ENCODE data around the gene MLST8.

Gene MLST8

GRCh38 chr16:2173366-2173765 is 31.9 kb upstream of the MLST8 start:
- no peak overlapping the region for H3K4me3 ChIP-seq (replicated peaks; ENCODE audit: low read depth, low read length)
- no peak for TF ChIP-seq CTCF (IDR thresholded peaks at IDR 0.05; ENCODE audit: low read depth, low read length, missing control alignments)
- DNase-seq (ENCODE audit: extremely low read depth, low read depth), result no peak

GRCh38 chr16:2173916-2174315 is 31.3 kb upstream of the MLST8 start:
- no peak for DNase-seq (ENCODE audit: extremely low read depth, low read depth)
- no peak for TF ChIP-seq CTCF (IDR thresholded peaks at IDR 0.05; ENCODE audit: low read depth, low read length, missing control alignments)
- no peak overlapping the region for H3K4me3 ChIP-seq (replicated peaks; ENCODE audit: low read depth, low read length)

GRCh38 chr16:2174396-2175131 is 30.7 kb upstream of the MLST8 start:
- H3K4me3 ChIP-seq (replicated peaks; ENCODE audit: low read depth, low read length), result no peak overlapping the region
- no peak for DNase-seq (ENCODE audit: extremely low read depth, low read depth)
- no peak for TF ChIP-seq CTCF (IDR thresholded peaks at IDR 0.05; ENCODE audit: low read depth, low read length, missing control alignments)

GRCh38 chr16:2175454-2175853 is 29.8 kb upstream of the MLST8 start:
- TF ChIP-seq CTCF (IDR thresholded peaks at IDR 0.05; ENCODE audit: low read depth, low read length, missing control alignments), result no peak
- no peak overlapping the region for H3K4me3 ChIP-seq (replicated peaks; ENCODE audit: low read depth, low read length)
- no peak for DNase-seq (ENCODE audit: extremely low read depth, low read depth)

- TF ChIP-seq CTCF (IDR thresholded peaks at IDR 0.05; ENCODE audit: low read depth, low read length, missing control alignments), result no peak
These were observed 29.2 kb upstream of the MLST8 start for GRCh38 chr16:2176047-2176446.

GRCh38 chr16:2177101-2177500 is 28.2 kb upstream of the MLST8 start:
- TF ChIP-seq CTCF (IDR thresholded peaks at IDR 0.05; ENCODE audit: low read depth, low read length, missing control alignments), result no peak
- DNase-seq (ENCODE audit: extremely low read depth, low read depth), result no peak

More at GRCh38 chr16:2176047-2176446, 29.2 kb upstream of the MLST8 start:
- DNase-seq (ENCODE audit: extremely low read depth, low read depth), result no peak
- no peak overlapping the region for H3K4me3 ChIP-seq (replicated peaks; ENCODE audit: low read depth, low read length)

GRCh38 chr16:2177561-2177960 is 27.7 kb upstream of the MLST8 start:
- no peak for TF ChIP-seq CTCF (IDR thresholded peaks at IDR 0.05; ENCODE audit: low read depth, low read length, missing control alignments)
- no peak overlapping the region for H3K4me3 ChIP-seq (replicated peaks; ENCODE audit: low read depth, low read length)

More at GRCh38 chr16:2177101-2177500, 28.2 kb upstream of the MLST8 start:
- no peak overlapping the region for H3K4me3 ChIP-seq (replicated peaks; ENCODE audit: low read depth, low read length)

More at GRCh38 chr16:2177561-2177960, 27.7 kb upstream of the MLST8 start:
- DNase-seq (ENCODE audit: extremely low read depth, low read depth), result no peak

Measured in HFF-Myc (cell line).